ENCODE data around the gene TTC34.

The TTC34 gene

GRCh38 chr1:2625311-2625710 lies 176.2 kb downstream of the TTC34 start:
- DNase-seq, result no peak

- DNase-seq, result no peak
Measured at GRCh38 chr1:2624735-2625300, 176.7 kb downstream of the TTC34 start.

DNA sequence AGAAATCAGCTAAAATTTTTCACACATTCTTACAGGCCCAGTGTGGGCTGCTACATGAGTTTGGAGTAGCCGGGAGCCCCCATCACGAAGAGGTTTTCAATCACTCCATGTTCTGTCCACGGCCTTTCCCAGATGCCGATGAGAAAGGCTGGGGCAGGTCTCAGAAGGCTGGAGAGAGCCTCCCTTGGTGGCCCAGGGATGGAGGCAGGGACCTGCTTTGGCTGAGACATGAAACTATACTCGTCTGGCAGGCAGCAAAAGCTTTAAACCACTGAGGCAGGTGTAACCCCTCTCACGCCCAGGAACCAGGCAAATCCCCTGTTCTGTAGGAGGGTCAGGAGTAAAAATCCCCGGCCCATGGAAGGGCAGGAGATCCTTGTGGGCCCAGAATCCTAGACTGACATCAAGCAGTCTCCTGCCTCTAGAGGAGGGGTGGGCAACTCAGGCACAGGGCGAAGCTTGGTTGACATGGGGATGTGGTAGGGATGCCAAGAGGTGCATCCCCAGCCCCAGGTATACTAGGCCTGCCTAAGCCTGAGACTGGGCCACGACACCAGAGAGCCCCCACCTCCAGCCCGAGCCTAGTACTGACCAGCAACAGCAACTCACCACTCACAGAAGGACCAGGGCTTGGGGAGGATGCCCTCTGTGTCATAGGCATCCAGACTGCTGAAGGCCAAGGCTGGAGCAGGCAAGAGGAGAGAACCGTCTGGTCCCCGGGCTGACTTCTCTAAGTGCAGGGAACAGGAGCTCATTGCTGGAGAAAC lies 177.7 kb downstream of the TTC34 start:
- DNase-seq, result no peak

DNA sequence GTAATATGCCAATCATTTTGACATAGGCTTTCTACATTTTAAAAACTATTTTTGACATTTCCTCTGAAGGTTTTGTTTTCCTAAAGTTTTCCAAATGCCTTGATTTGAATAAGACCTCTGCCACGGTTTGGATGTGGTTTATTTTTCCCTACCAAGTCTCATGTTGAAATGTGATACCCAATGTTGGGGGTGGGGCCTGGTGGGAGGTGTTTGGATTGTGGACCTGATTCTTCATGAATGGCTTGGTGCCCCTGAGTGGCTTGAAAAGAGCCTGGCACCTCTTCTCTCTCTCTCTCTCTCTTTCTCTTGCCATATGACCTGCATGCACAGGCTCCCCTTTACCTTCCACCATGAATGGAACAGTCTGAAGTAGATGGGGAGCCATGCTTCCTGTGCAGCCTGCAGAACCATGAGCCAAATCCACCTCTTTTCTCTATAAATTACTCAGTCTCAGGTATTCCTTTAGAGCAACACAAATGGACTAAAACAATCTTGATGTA lies 183.5 kb downstream of the TTC34 start:
- DNase-seq, result no peak

- DNase-seq, result no peak
Measured at GRCh38 chr1:2614145-2614544, 187.3 kb downstream of the TTC34 start.

DNA sequence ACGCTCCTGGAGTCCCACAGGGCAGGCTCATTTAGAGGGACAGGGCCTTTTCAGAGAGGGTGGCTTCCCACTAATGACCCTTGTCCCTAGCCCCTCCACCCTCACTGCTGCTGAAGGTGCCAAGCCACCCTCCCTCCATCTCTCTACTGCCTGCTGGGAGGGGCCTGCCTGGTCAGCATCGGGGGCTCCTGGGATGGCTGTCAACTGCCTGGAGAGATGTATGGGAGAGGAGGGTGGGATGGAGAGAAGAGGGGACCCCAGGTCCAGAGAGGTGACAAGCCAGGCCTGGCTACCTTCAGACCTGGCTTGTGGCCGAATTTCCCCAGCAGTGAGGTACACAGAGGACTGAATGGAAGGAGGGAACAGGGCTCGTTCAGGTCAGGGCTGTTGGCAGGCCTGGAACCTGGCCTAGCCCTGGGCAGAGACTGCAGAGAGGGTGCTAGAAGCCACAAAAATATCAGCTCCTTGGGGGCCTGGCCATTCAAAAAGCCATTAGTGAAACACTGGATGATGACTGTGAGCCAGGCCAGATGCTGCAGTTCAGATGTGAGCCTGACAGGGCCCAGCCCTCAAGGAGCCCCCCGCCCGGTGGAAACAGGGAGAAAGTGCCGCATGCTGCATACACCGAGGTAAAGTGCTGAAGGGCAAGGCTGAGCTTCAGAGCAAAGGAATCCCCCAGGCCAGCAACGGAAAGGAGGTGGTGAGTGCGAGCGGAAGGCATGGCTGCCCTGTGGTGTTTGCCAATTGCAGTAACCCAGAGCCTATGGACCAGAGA lies 188.7 kb downstream of the TTC34 start:
- DNase-seq, result no peak

- no peak for DNase-seq
Measured at GRCh38 chr1:2611621-2612437, 189.7 kb downstream of the TTC34 start.

DNA sequence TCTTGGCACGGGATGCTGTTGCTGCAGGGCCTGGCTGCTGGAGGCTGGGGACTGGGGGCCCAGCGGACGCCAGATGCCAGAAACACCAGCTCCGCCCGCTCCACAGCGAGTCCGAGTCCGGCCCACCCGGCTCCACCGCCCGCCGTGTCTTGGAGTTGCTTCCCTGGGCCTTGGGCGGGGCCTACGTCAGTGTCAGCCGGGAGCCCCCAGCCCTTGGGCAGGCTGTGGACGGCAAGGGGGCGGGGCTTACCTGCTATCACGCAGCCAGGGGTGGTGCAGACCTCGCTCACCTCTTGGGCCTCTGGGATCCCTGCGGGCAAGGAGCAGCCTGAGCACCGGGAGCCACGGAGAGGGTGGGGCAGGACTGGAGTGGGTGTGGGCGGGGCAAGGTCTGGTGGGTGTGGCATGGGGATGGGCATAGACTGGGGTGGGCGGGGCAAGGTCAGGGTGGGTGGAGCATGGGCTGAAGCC lies 190.4 kb downstream of the TTC34 start:
- DNase-seq, result no peak

DNA sequence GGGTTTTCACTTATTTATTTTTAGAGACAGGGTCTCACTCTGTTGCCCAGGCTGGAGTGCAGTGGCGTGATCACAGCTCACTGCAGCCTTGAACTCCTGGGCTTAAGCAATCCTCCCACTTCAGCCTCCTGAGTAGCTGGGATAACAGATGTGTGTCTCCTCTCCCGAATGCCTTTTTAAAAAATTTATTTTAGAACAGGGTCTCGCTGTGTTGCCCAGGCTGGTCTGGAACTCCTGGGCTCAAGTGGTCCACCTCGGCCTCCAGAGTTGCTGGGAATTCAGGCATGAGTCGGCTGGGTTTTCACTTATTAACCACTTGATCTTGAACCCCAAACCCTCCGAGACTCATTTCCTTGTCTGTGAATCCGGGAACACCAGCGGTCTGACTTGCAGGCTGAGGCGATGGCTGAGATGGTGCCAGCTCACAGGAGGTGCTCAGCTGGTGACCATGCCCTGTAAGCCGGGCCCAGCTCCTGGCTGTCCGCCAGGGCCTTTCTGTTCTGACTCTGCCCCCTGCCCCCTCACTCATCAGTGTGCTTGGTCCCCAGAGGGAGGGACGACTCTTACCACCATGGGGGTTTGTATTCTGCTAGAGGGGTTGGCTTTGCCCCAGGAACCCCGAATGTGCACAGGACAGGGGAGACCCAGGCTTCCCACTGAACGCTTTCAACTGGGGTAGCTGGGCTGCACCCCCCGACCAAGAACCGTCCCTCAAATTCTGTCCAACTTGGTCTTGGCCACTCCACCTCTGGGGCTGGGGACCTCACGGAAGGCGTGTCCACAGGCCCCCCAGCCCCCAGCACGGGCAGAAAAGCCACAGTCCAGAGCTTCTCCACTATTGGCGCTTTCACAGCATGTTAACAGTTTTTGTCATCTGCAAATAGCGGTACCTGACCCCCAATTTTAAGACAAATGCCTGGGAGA lies 191.2 kb downstream of the TTC34 start:
- DNase-seq, result no peak

GRCh38 chr1:2609319-2610035 lies 192.0 kb downstream of the TTC34 start:
- DNase-seq, result no peak

GRCh38 chr1:2607641-2608091 lies 193.8 kb downstream of the TTC34 start:
- no peak for DNase-seq

- DNase-seq, result no peak
Measured at GRCh38 chr1:2606881-2607621, 194.4 kb downstream of the TTC34 start.

DNA sequence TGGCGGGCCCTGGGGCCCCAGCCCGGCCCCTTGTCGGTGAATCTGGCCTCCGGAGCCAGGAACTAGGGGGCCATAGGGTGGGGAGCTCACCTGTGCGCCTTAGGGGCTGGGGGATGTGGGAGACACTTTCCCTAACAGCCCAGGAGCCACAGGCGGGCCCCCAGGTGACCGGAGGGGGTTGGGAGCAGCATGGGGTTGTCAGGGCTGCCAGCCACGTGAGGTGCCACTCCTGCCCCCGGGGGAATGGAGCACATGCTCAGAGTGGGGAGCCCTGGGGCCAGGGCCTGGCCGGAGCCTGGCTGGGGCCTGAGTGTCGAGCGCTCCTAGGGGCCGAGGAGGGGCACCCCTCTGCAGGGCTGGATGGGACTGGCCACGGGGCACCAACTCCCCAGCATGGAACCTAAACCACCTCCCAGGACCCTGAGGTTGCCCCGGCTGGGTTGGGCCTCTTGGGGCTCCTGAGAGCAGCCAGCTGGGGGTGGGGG lies 195.1 kb downstream of the TTC34 start:
- DNase-seq, result no peak

- no peak for DNase-seq
Measured at GRCh38 chr1:2605509-2606395, 195.7 kb downstream of the TTC34 start.

DNA sequence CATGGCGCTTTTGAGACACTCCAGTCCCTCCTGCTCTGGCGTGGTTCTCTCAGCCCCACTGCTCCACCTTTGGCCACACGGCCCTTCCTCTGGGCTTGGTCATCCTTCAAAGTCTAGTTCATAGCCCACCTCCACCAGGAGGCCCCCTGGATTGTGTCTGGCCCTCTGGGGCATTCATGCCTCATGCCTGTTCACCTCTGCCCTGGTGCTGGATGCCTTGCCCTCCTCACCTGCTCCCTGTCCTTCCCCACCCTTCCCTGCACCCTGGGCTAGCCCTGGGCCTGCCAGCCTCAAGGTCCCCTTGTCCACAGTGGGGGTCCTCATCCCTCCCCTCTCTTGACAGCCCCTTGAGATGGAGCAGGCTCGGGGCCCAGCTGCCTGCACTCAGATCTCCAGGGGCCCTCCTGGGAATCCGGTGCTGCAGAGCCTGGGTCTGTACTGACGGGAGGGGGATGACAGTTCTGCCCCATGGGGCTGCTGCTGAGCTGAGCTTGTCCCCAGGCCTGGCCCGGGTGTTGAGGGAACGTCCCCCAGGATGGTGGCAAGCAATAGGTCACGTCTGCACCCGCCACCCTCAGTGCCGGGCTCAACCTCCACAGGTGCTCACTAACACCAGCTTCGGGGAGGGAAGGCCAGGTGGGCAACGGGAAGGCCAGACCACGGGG lies 196.5 kb downstream of the TTC34 start:
- DNase-seq, result no peak

DNA sequence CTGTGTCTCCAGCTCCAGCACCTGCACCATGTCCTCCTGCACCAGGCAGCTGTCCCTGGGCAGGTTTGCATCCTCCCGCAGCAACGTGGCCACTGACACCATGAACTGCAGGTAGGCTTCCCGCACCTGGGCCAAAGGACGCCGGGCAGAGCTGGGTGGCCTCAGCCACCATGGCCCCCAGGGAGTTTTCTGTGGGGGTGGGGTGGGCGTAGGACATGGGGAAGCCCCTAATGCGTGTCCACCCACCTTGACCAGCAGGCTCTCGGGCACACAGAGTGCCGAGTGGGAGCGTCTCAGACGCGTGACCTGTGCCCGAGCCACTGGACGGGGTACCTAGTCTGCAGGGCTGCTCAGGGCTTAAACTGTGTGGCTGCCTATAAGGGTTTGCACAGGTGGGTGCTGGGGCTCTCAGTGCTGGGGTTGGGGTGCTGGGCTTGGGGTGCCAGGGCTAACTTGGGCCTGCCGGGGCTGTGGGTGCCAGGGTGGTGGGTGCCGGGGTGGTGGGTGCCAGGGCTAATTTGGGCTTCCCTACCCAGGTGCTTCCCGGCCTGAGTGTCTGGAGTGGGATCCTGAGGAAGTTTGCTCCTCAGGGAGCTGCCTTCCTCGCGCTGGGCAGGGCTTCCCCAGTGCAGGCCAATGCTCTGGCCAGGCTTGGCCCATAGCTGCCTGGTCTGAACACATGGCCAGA lies 197.2 kb downstream of the TTC34 start:
- DNase-seq, result no peak

DNA sequence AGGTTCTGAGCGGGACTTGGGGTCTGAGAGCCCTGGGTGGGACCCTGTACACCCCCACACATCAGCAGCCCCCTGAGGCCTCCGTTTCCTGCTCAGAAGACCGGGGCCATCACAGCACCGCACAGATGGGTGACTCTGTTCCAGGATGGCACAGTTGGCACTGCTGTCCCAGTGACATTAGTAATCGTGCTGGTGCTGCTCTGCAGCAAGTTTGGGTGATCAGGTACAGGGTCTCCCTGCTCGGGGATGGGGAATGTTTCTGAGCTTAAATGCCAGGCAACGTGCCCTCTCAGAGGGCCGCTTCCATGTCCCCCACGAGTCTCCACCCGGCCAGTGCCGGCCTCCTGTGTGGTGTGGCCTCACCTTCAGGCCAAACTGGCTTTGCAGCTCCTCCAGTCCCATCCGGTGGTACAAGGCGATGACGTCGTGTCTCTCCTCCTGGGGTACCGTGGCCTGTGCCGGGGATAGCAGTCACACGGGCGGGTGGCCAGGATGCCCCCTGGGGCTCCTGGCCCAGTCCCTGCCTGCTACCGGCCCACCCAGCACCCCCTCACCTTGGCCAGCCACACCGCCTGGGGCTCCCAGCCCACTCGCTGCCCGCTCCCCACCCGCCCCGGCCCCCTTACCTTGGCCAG lies 197.9 kb downstream of the TTC34 start:
- no peak for DNase-seq

All from effector CD8-positive, alpha-beta T cell (primary cell).